Body of pancreas (tissue), 4 donors: ENCODE results near the gene PTPRN2.

Experiments used
- CTCF ChIP-seq, 7 experiments: fragments of 450-650 bp in 4 of 7; fragments of 200-600 bp in 3 of 7; sonication (generic) in 3 of 7; IDR thresholded peaks; one replicate each; pipeline ENCODE4 v1.5.1; 2016 to 2019; ENCODE audit warnings: antibody characterized with exemption in 7 of 7
- POLR2A ChIP-seq, 3 donors: fragments of 450-650 bp; IDR thresholded peaks; one replicate each; pipeline ENCODE4 v1.6.1; 2016; ENCODE audit warnings: antibody characterized with exemption in 3 of 3, mild to moderate bottlenecking in 2 of 3

DNA sequence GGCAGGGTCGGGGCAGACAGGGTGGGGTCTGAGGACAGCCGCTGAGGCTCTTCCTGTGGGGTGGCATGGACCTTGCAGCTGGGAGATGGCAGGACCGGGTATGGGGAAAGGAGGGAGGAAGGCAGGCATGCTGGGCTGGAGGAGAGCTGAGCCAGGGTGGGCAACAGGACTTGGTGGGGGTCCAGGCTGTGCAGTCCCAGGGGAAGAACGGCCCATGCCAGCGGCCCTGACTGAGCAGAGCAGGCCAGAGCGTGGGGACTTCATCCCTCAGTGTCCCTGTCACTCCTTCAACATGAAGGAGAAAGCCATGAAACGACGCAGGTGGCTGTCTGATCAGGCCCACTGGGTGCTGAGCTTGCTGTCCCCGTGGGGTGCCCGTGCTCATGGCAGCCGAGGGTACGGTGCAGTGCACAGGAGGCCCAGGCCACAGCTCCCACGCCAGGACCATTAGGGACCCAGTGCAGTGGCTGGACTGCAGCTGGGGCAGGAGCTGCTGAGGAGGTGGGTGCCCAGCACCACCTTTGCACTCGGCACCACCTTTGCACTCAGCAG lies 519.6 kb downstream of the PTPRN2 start:
- TF ChIP-seq CTCF (IDR thresholded peaks at IDR 0.05) (no peak), POLR2A (IDR thresholded peaks at IDR 0.05) (no peak)
